B cell (primary cell): ENCODE results near the gene KRT6B. TPM values are rescaled to one million over a fixed set of nuclear protein-coding genes. Genes with fewer than 3 reads are reported as not detected.

Source experiments
- ATAC-seq: fragments of 200-7000 bp; cut with Tn5 transposase; one replicate; pipeline ENCODE4 v1.10.0; 2021; ENCODE audit warnings: low read depth, mild to moderate bottlenecking, moderate number of reproducible peaks, moderate library complexity
- CTCF ChIA-PET: fragments of 350-600 bp; sonication (Branson Sonifier 250); formaldehyde crosslinking; loops from one replicate; lab custom pipeline; 2021; ENCODE audit warnings: antibody characterized with exemption, inconsistent platforms; lab: Charles Lee
- POLR2A ChIA-PET: fragments of 350-600 bp; sonication (Branson Sonifier 250); formaldehyde crosslinking; loops from one replicate; lab custom pipeline; 2021; ENCODE audit warnings: antibody characterized with exemption; lab: Charles Lee
- DNase-seq: peaks from one replicate; pipeline ENCODE4 v3.0.0; 2013
- H2AFZ ChIP-seq: 2 replicates; pipeline ENCODE4 v1.6.1; 2012; ENCODE audit warnings: mild to moderate bottlenecking, low read depth, low read length; ENCODE audit not compliant: insufficient read depth, poor library complexity, severe bottlenecking
- H3K27ac ChIP-seq, 2 donors: 1 replicate in 1 of 2; 2 replicates in 1 of 2; pipeline ENCODE4 v1.5.1; 2012 to 2013; ENCODE audit warnings: low read length in 2 of 2, mild to moderate bottlenecking in 2 of 2, moderate library complexity in 1 of 2
- H3K27me3 ChIP-seq, 4 experiments: fragments of 200-600 bp in 1 of 4; sonication (generic) in 1 of 4; replicated peaks in 1 of 4; 1 replicate in 2 of 4; 2 replicates in 2 of 4; pipeline versions ENCODE4 v1.6.1 to v1.7.0; 2013 to 2016; ENCODE audit warnings: low read length in 3 of 4, mild to moderate bottlenecking in 2 of 4, mixed read lengths in 1 of 4, moderate library complexity in 1 of 4; ENCODE audit not compliant: insufficient read depth in 4 of 4, control insufficient read depth in 3 of 4; ENCODE audit errors: control extremely low read depth in 1 of 4
- H3K36me3 ChIP-seq, 2 experiments: replicated peaks in 1 of 2; 1 replicate in 1 of 2; 2 replicates in 1 of 2; pipeline versions ENCODE4 v1.6.1 to v1.7.1; 2013; ENCODE audit warnings: low read length in 1 of 2; ENCODE audit not compliant: insufficient read depth in 2 of 2, control insufficient read depth in 1 of 2; ENCODE audit errors: control extremely low read depth in 1 of 2, extremely low read depth in 1 of 2
- H3K4me1 ChIP-seq, 2 donors: fragments of 200-600 bp in 1 of 2; sonication (generic) in 1 of 2; 1 replicate in 1 of 2; 2 replicates in 1 of 2; pipeline versions ENCODE4 v1.5.1 to v1.6.1; 2013 to 2017; ENCODE audit warnings: low read length in 2 of 2; ENCODE audit not compliant: control insufficient read depth in 2 of 2, insufficient read depth in 2 of 2
- H3K4me2 ChIP-seq: replicated peaks from 2 replicates; pipeline ENCODE3; 2012; ENCODE audit warnings: mild to moderate bottlenecking, low read depth, low read length; ENCODE audit not compliant: poor library complexity, severe bottlenecking
- H3K4me3 ChIP-seq, 5 experiments: fragments of 200-600 bp in 1 of 5; sonication (generic) in 1 of 5; 1 replicate in 3 of 5; 2 replicates in 2 of 5; pipeline versions ENCODE4 v1.5.1 to v1.7.0; 2011 to 2016; ENCODE audit warnings: low read length in 4 of 5, mild to moderate bottlenecking in 4 of 5, low read depth in 2 of 5, control low read depth in 1 of 5, moderate library complexity in 1 of 5; ENCODE audit not compliant: insufficient read depth in 1 of 5; ENCODE audit errors: control extremely low read depth in 1 of 5, extremely low read depth in 1 of 5
- H3K79me2 ChIP-seq: fragments of 200-600 bp; sonication (generic); one replicate; pipeline ENCODE4 v1.6.0; 2016; ENCODE audit warnings: low read length; ENCODE audit not compliant: control insufficient read depth, insufficient read depth
- H3K9ac ChIP-seq: fragments of 200-600 bp; sonication (generic); 2 replicates; pipeline ENCODE4 v1.6.1; 2017; ENCODE audit warnings: mild to moderate bottlenecking, low read length, moderate library complexity
- H3K9me3 ChIP-seq, 3 donors: one replicate each; pipeline versions ENCODE4 v1.6.1 to v1.7.1; 2013; ENCODE audit warnings: low read length in 2 of 3; ENCODE audit not compliant: control insufficient read depth in 2 of 3, insufficient read depth in 1 of 3; ENCODE audit errors: control extremely low read depth in 1 of 3
- H4K20me1 ChIP-seq: 2 replicates; pipeline ENCODE4 v1.6.0; 2012; ENCODE audit warnings: mild to moderate bottlenecking, low read length; ENCODE audit not compliant: insufficient read depth, control insufficient read depth, poor library complexity, severe bottlenecking
- H3K27ac Mint-ChIP-seq: one replicate; pipeline ENCODE4 v1.8.0; 2021; ENCODE audit warnings: mixed read lengths
- H3K27me3 Mint-ChIP-seq: one replicate; pipeline ENCODE4 v1.8.0; 2021; ENCODE audit warnings: mixed read lengths
- H3K4me1 Mint-ChIP-seq: one replicate; pipeline ENCODE4 v1.8.0; 2021; ENCODE audit warnings: mixed read lengths
- H3K4me3 Mint-ChIP-seq: one replicate; pipeline ENCODE4 v1.8.0; 2021; ENCODE audit warnings: mixed read lengths
- H3K9me3 Mint-ChIP-seq: one replicate; pipeline ENCODE4 v1.8.0; 2022; ENCODE audit warnings: mixed read lengths; ENCODE audit not compliant: insufficient read depth
- CTCF ChIP-seq: fragments of 200-600 bp; IDR thresholded peaks from one replicate; pipeline ENCODE4 v1.8.0; 2022; ENCODE audit warnings: antibody characterized with exemption, mild to moderate bottlenecking
- EZH2 ChIP-seq: IDR thresholded peaks from 2 replicates; pipeline ENCODE4 v1.6.1; 2012; ENCODE audit warnings: borderline replicate concordance, low read depth, mild to moderate bottlenecking, moderate library complexity, low read length; ENCODE audit not compliant: insufficient read depth, poor library complexity, severe bottlenecking
- WGBS: methylation state at CpG from one replicate; pipeline ENCODE4 v1.1.5; 2013; ENCODE audit warnings: missing lambda C conversion rate; ENCODE audit not compliant: insufficient coverage; 5-methylcytosine and 5-hydroxymethylcytosine counted together
- intact Hi-C: fragments of 100-400 bp; cut with micrococcal nuclease; formaldehyde crosslinking; loops from one replicate; pipeline ENCODE4 v1.10.0; 2022
- polyA plus RNA-seq: library from polyadenylated mRNA; depleted of rRNA; stranded (reverse); fragments of >200 nt; gene quantifications from 2 replicates; pipeline ENCODE4 v1.2.3, GENCODE V29; 2012
- total RNA-seq, 2 donors: library from RNA; stranded (reverse); fragments of 120-200 nt in 1 of 2; gene quantifications; 1 replicate in 1 of 2; 2 replicates in 1 of 2; pipeline versions ENCODE4 v1.2.3 to v1.2.4, GENCODE V29; 2013 to 2022

KRT6B gene
- total and polyA plus RNA-seq, 2 donors (not counting 1 experiment from before 2014, with no cell fraction given) = not detected

GRCh38 chr12:52496054-52496453, 44.1 kb upstream of the KRT6B start:
- ChIA-PET POLR2A (no interaction called here), CTCF (no interaction called here)
- H3K27me3 ChIP-seq = peaks cover 0 to 7% (median 0%) of the 10 kb centered on the region in 4 experiments
- H3K9me3 ChIP-seq = no peaks in the 10 kb centered on the region
- no peaks in the 10 kb centered on the region for H4K20me1 ChIP-seq
- H3K4me2 ChIP-seq = no peak overlapping the region
- TF ChIP-seq CTCF (no peak), EZH2 (no peak)
- no peak overlapping the region for H3K4me3 Mint-ChIP-seq
- DNase-seq = no peak
- ATAC-seq = no peak
- H3K27ac Mint-ChIP-seq = no peak overlapping the region
- intact Hi-C loops = no loop called here
- no peaks in the 10 kb centered on the region for H3K9me3 Mint-ChIP-seq
- no CpG with 5 or more reads among the region's 2 CpGs for WGBS
- peaks cover 31% of the 10 kb centered on the region for H3K27me3 Mint-ChIP-seq
- no peaks in the 10 kb centered on the region for H3K4me1 ChIP-seq
- H3K79me2 ChIP-seq = no peaks in the 10 kb centered on the region
- H3K9ac ChIP-seq = no peak overlapping the region
- H2AFZ ChIP-seq = no peak overlapping the region
- H3K4me1 Mint-ChIP-seq = no peaks in the 10 kb centered on the region
- no peak overlapping the region for H3K4me3 ChIP-seq
- H3K36me3 ChIP-seq = no peaks in the 10 kb centered on the region
- no peak overlapping the region for H3K27ac ChIP-seq

GRCh38 chr12:52495389-52495788, 43.4 kb upstream of the KRT6B start:
- Histone ChIP-seq H3K9me3 (no peaks in the 10 kb centered on the region), H3K79me2 (no peaks in the 10 kb centered on the region), H3K4me3 (no peak overlapping the region), H4K20me1 (no peaks in the 10 kb centered on the region), H3K27me3 (peaks cover 0 to 7% (median 0%) of the 10 kb centered on the region in 4 experiments), H3K4me2 (no peak overlapping the region), H3K9ac (no peak overlapping the region), H3K4me1 (no peaks in the 10 kb centered on the region), H3K36me3 (no peaks in the 10 kb centered on the region), H3K27ac (no peak overlapping the region), H2AFZ (no peak overlapping the region)
- intact Hi-C loops = no loop called here
- DNase-seq (no peak), ATAC-seq (no peak)
- POLR2A ChIA-PET = no interaction called here
- WGBS = 35% methylated on average over 3 of the region's 3 CpGs
- CTCF ChIA-PET = no interaction called here
- Mint-ChIP-seq H3K9me3 (no peaks in the 10 kb centered on the region), H3K4me3 (no peak overlapping the region), H3K4me1 (no peaks in the 10 kb centered on the region), H3K27me3 (peaks cover 34% of the 10 kb centered on the region), H3K27ac (no peak overlapping the region)
- TF ChIP-seq EZH2 = no peak
- no peak for TF ChIP-seq CTCF
